Skeletal muscle tissue (tissue), 4 donors: ENCODE measurements around the gene CERS2. TPM values are rescaled to one million over a fixed set of nuclear protein-coding genes. Genes with fewer than 3 reads are reported as not detected.

Experiments used
- H3K27ac ChIP-seq: one replicate; pipeline ENCODE4 v1.7.0; 2013; ENCODE audit warnings: mild to moderate bottlenecking, low read depth, low read length, inconsistent platforms
- H3K27me3 ChIP-seq, 3 donors: one replicate each; pipeline ENCODE4 v1.7.0; 2013; ENCODE audit warnings: low read length in 3 of 3; ENCODE audit not compliant: control insufficient read depth in 3 of 3, insufficient read depth in 3 of 3
- H3K36me3 ChIP-seq, 3 donors: one replicate each; pipeline ENCODE4 v1.7.0; 2013; ENCODE audit warnings: low read length in 3 of 3; ENCODE audit not compliant: control insufficient read depth in 3 of 3, insufficient read depth in 3 of 3
- H3K4me1 ChIP-seq, 3 donors: one replicate each; pipeline ENCODE4 v1.7.0; 2013; ENCODE audit warnings: low read length in 3 of 3, mild to moderate bottlenecking in 3 of 3; ENCODE audit not compliant: control insufficient read depth in 3 of 3, insufficient read depth in 3 of 3
- H3K4me3 ChIP-seq, 3 donors: one replicate each; pipeline ENCODE4 v1.7.0; 2013; ENCODE audit warnings: low read length in 3 of 3
- H3K9ac ChIP-seq, 3 donors: one replicate each; pipeline ENCODE4 v1.7.0; 2013; ENCODE audit warnings: low read length in 3 of 3, mild to moderate bottlenecking in 3 of 3, moderate library complexity in 2 of 3, low read depth in 1 of 3
- H3K9me3 ChIP-seq, 3 donors: one replicate each; pipeline ENCODE4 v1.7.0; 2013; ENCODE audit warnings: low read length in 3 of 3; ENCODE audit not compliant: control insufficient read depth in 3 of 3
- total RNA-seq: library from RNA; depleted of rRNA; stranded (reverse); fragments of >200 nt; gene quantifications from one replicate; pipeline ENCODE4 v1.2.3, GENCODE V29; 2014
- donor health status: Osteomylitis.

Gene CERS2, protein sequence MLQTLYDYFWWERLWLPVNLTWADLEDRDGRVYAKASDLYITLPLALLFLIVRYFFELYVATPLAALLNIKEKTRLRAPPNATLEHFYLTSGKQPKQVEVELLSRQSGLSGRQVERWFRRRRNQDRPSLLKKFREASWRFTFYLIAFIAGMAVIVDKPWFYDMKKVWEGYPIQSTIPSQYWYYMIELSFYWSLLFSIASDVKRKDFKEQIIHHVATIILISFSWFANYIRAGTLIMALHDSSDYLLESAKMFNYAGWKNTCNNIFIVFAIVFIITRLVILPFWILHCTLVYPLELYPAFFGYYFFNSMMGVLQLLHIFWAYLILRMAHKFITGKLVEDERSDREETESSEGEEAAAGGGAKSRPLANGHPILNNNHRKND
- total RNA-seq = 44.4 TPM

DNA sequence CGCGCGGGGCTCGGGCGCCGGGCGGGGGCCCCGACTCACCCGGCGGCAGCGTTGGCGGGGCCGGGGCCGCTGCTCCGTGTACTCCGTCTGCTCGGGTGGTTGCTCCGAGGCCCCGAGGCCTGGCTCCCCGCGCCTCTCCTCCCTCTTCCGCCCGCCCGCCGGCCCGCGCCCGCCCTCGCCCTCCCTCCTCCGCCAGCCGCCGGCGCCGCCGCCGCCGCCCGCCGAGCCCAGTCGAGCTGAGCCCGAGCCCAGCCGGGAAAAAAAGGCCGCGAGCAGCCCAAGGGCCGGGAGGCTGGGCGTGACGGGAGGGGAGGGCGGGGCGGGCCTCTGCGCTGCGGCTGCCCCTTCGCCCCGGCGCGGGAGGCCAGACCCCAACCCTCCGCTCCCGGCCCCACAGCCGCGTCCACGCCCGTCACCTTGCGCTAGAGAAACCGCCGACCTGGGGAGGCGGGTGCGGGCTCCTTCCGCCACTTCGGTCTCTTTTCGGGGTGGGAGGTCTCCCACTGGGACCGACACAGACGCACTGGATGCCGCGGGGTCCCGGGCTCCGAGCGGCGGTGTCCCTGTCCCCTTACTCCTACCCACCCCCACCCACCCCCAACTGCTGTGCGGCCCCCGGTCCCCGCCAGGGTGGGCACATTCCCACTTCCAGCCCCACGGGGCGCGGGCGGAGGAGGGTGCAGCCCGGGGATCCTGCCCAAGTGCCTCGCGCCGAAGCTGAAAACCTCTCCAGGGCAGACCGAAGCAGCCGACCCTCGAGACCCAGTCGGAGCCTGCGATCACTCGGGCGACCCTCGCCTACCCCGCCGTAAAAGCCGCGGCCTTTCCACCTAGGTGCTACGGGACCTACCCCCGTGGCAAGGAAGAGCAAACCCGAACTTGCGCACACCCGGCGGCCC, at the start of gene CERS2:
TSS of gene CERS2 (minus strand) at position 256 of the 899 bp plus-strand sequence. CDS start 5,745 bp downstream, outside the sequence.
- Histone ChIP-seq H3K9ac (peak within 1 kb of the TSS; percentile 87 to 95 (median 92)), H3K36me3 (peaks cover 0 to 5% (median 0%) of the 10 kb centered on the region in 3 donors), H3K4me3 (peak within 1 kb of the TSS; percentile 83 to 92 (median 89)), H3K9me3 (no peaks in the 10 kb centered on the region), H3K27ac (peak within 1 kb of the TSS; percentile 79), H3K27me3 (no peaks in the 10 kb centered on the region), H3K4me1 (peaks cover 46 to 60% (median 51%) of the 10 kb centered on the region in 3 donors)

DNA sequence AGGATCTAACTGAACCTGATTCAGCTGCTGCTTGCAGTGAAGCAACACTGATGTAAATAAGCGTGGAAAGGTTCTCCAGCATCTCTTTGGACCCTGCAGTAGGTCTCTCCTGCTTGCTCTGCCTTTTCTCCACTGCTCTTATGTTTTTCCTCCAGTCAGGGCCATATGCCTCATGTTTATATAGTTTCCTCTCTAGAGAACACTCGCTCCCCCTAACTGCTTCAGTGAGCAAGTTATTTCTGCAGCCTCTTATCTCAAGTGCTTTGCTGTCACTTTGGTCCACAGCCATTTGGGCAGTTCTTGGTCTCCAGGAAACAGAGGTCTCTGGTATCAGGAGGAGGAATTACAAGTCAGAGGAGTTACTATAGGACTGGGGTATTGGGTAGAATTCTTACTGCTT, 38.9 kb upstream of the CERS2 start:
- Histone ChIP-seq H3K9me3 (no peaks in the 10 kb centered on the region), H3K4me3 (no peak overlapping the region), H3K36me3 (peaks cover 4 to 10% (median 6%) of the 10 kb centered on the region in 3 donors), H3K4me1 (peaks cover 11 to 18% (median 13%) of the 10 kb centered on the region in 3 donors), H3K27me3 (no peaks in the 10 kb centered on the region), H3K27ac (no peak overlapping the region), H3K9ac (no peak overlapping the region)

DNA sequence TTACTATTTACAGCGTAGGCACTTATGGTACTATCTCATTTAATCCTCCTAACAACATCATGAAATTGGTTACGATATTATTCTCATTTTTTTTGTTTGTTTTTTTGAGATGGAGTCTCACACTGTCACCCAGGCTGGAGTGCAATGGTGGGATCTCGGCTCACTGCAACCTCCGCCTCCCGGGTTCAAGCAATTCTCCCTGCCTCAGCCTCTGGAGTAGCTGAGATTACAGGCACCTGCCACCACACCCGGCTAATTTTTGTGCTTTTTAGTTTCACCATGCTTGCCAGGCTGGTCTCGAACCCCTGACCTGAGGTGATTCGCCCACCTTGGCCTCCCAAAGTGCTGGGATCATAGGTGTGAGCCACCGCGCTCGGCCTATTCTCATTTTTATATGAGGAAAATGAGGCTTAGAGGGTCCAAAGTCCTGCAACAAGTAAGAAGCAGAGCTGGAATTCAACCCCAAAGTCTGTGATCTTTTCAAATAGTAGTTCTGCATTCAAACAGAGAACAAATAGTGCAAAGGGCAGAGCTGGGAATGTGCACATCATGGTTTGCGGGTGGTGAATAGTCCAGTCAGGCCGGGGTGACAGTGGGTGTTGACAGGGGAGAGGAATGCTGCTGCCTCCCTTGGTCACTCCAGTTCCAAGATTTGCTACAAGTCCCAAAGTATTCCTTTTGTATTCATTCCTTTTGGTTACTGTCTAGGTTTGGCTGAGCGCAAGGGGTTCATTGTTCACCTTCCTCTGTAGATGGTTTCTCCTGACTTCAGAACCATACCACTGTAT, 38.2 kb upstream of the CERS2 start:
- Histone ChIP-seq H3K9me3 (no peaks in the 10 kb centered on the region), H3K4me3 (no peak overlapping the region), H3K27ac (no peak overlapping the region), H3K36me3 (peaks cover 0 to 5% (median 3%) of the 10 kb centered on the region in 3 donors), H3K4me1 (peaks cover 13 to 21% (median 16%) of the 10 kb centered on the region in 3 donors), H3K27me3 (no peaks in the 10 kb centered on the region), H3K9ac (no peak overlapping the region)

DNA sequence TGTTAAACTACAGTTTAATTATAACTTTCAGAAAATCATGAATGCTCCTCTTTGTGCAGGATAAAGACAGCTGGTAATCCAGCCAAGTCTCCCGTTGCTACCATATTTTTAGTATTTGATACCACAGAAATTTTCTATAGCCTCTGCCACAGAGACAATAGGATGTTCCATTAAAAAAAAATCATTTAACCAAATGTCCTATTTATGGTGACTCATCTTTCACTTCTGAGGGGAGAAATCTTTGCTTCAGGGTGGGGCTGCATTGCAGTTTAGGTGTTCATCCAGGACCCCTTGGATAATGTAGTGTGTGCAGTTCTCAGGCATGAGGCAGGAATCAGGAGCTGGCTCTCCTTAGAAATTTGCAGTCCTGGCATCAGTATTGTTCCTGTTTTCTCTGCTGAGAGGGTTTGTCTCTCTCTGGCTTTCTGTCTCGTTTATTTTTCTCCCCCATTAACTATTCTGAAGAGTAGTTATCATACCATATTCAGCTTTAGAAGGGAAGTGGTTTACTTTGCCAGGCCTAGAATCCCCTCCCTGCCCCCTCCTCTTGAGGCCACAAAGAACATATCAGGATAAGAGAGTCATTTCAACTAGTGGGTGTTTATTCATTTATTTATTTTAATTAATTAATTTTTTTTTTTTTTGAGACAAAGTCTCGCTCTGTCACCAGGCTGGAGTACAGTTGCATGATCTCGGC, 36.7 kb upstream of the CERS2 start:
- H3K27ac ChIP-seq = no peak overlapping the region
- H3K9ac ChIP-seq = no peak overlapping the region
- peaks cover 23 to 35% (median 26%) of the 10 kb centered on the region in 3 donors for H3K4me1 ChIP-seq
- H3K4me3 ChIP-seq = no peak overlapping the region
- no peaks in the 10 kb centered on the region for H3K9me3 ChIP-seq
- H3K36me3 ChIP-seq = peaks cover 0 to 4% (median 3%) of the 10 kb centered on the region in 3 donors
- no peaks in the 10 kb centered on the region for H3K27me3 ChIP-seq

DNA sequence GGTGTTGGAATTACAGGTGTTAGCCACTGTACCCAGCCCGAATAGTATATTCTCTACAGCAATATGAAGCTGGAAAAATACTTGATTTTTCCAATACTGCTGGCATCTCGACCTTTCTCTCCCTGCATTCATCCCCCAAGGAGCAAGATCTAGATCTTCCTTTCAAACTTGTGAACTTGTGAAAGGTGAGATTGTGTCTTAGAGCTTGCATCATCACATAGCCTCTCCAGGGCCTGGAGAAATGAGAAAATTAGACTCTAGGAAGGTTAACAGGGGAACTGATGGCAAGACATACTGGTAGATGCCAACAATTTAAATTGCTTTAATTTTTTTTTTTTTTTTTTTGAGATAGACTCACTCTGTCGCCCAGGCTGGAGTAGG, 35.7 kb upstream of the CERS2 start:
- H3K27ac ChIP-seq = no peak overlapping the region
- no peaks in the 10 kb centered on the region for H3K27me3 ChIP-seq
- H3K9me3 ChIP-seq = no peaks in the 10 kb centered on the region
- peaks cover 0 to 4% (median 3%) of the 10 kb centered on the region in 3 donors for H3K36me3 ChIP-seq
- H3K9ac ChIP-seq = no peak overlapping the region
- H3K4me1 ChIP-seq = peaks cover 31 to 45% (median 34%) of the 10 kb centered on the region in 3 donors
- H3K4me3 ChIP-seq = no peak overlapping the region

DNA sequence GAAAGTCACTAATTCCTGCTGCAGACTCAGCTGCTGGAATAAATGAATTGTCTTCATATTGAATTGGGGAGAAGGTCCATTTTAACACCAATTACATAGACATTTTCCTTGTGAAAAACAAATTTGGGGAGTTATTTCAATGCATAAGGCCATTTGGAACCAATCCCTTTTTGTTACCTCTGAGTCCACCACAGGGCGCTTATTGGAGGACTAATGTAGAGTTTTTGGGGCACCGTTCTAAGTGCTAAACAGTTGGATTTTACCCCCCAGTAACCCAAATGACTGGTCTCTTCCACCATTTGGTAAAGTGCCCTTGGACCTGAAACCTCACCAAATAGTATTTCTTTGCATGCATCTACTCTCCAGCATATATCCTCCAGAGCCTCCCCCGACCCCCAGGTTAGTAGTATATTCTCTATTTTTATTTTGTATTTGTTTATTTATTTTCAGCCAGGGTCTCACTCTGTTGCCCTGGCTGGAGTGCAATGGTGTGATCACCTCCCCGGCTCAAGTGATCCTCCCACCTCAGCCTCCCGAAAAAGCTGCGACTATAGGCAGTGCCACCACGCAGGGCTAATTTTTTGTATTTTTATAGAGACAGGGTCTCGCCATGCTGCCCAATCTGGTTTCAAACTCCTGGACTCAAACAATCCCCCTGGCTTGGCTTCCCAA, 35.2 kb upstream of the CERS2 start:
- H3K27ac ChIP-seq = peak overlapping the region; percentile 80

DNA sequence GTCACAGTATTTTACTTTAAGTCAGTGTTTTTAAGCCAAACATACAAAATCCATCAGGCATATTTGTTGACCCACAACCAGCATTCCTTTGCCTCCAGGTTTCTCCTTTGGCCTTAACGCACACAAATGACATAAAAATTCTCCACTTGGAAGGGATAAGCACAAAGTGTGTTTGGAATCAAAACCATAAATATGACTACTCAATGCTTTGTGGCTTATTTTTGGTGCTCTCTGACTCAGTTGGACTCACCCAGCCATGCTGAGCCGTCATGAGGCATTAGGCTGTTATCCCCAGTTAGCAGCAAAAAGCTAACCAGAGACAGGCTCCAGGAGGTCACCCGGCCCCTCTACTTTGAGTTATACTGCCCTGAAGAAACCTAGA, 34.6 kb upstream of the CERS2 start:
- Histone ChIP-seq H3K27me3 (no peaks in the 10 kb centered on the region), H3K36me3 (peaks cover 0 to 4% (median 3%) of the 10 kb centered on the region in 3 donors), H3K4me3 (peak overlapping the region; percentile 92 to 100 (median 98)), H3K9ac (peak overlapping the region; percentile 90 to 98 (median 97)), H3K27ac (peak overlapping the region; percentile 80), H3K9me3 (no peaks in the 10 kb centered on the region), H3K4me1 (peaks cover 31 to 52% (median 43%) of the 10 kb centered on the region in 3 donors)

More for the DNA sequence above, 35.2 kb upstream of the CERS2 start:
- H3K4me3 ChIP-seq = peak overlapping the region; percentile 92 to 100 (median 98)
- peaks cover 31 to 47% (median 38%) of the 10 kb centered on the region in 3 donors for H3K4me1 ChIP-seq
- peaks cover 0 to 4% (median 3%) of the 10 kb centered on the region in 3 donors for H3K36me3 ChIP-seq
- H3K27me3 ChIP-seq = no peaks in the 10 kb centered on the region
- H3K9ac ChIP-seq = peak overlapping the region in 2 of 3 donors; percentile 4 to 98
- no peaks in the 10 kb centered on the region for H3K9me3 ChIP-seq

DNA sequence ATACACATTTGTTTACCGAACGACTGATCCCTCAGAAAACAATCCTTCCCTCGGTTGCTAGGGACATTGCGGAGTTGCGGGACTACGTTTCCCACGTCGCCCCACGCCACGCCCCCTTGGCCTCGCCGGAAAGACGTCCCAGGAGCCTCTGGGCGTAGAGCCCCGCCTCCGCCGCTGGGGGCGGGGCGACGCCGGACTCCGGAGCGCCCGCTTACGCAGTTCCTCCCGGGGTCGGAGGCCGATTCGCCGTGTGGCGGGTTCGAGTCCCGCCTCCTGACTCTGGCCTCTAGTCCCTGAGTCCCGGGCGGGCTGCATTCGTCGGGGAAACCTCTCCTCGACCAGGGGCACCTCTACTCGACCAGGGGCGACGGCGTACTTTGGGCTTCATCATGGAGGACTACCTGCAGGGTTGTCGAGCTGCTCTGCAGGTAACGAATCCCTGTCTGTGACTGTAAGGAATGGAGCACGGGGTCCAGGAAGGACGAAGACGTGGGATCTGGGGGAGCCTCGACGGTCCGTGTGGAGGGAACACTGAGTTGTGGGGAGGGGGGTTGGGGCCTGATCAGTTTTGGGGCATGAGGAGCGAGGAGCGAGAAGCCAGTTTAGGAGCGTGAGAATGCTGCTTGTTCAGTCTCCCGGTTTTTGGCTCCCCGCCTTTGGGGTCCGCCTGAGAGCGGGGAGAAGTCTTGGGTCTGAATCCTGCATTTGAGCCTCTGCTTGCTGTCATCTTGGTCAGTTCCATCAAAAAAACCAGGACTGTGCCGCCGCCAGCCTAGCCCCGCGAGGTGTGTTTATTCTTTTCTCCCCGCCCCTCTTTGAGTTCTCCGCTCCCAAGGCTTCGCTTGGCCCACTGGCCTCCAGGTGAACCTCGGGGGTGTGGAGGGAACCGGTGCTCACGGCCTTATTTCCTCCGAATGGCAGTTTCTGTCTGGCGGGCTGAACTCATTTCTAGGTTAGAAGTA, 33.9 kb upstream of the CERS2 start, which contains the start of gene PRUNE1:
TSS of gene PRUNE1 (plus strand) at position 206 of the 962 bp plus-strand sequence. CDS start at position 390, 184 bp downstream.
- Histone ChIP-seq H3K36me3 (peaks cover 0 to 4% (median 3%) of the 10 kb centered on the region in 3 donors), H3K9me3 (no peaks in the 10 kb centered on the region), H3K27me3 (no peaks in the 10 kb centered on the region), H3K4me3 (peak within 1 kb of the TSS; percentile 92 to 100 (median 98)), H3K27ac (peak within 1 kb of the TSS; percentile 80), H3K9ac (peak within 1 kb of the TSS; percentile 90 to 98 (median 97)), H3K4me1 (peaks cover 31 to 53% (median 43%) of the 10 kb centered on the region in 3 donors)
